Left cardiac atrium (tissue), 4 donors: ENCODE measurements around the gene GPR156. TPM values are rescaled to one million over a fixed set of nuclear protein-coding genes. Genes with fewer than 3 reads are reported as not detected.
A peak's percentile ranks its signal among the peaks of the same experiment; 100 is the strongest.
"Not testable (repeated sequence)": the region's sequence is repeated elsewhere in the genome, so short reads cannot be mapped to it uniquely, and the experiment has no call there.

Experiments
- ATAC-seq, 2 donors: fragments of 200-7000 bp; cut with Tn5 transposase; one replicate each; pipeline ENCODE4 v1.9.1; 2020; ENCODE audit warnings: mild to moderate bottlenecking in 2 of 2, moderate library complexity in 2 of 2
- DNase-seq: peaks from one replicate; pipeline ENCODE4 v3.0.0-alpha.2; 2020
- intact Hi-C, 2 donors: fragments of 100-400 bp; cut with DNase I; formaldehyde crosslinking; loops; one replicate each; pipeline versions ENCODE4 v1.14.1 to v1.15.1; 2022 to 2023
- total RNA-seq, 2 donors: library from RNA; stranded (reverse); fragmentation: NEBNext Ultra II Directional; extraction: Animal tissue kit (Norgen Biotek cat#: 25700); gene quantifications; one replicate each; pipeline ENCODE4 v1.2.1, GENCODE V29; 2021
- donor health status: DM: no; HTN: yes; CAD: no.
- donor health status: DM: no; HTN: yes; CAD: no; lungs with severe emphysema.
- donor health status: DM: yes; HTN: yes; CAD: no.
- donor health status: Dilated cardiomyopathy.

The GPR156 gene
- total RNA-seq, 2 donors from 2014 or later: 0.21 to 0.29 TPM

- ATAC-seq: peak in 1 of 2 donors; percentile 86
- intact Hi-C loops: no loop called here
- DNase-seq: no peak
These were observed 114.8 kb downstream of the GPR156 start for GRCh38 chr3:120170223-120170622.

- no peak for DNase-seq
- intact Hi-C loops: no loop called here
- ATAC-seq: no peak
These were observed 115.6 kb downstream of the GPR156 start for GRCh38 chr3:120169407-120169806.

- intact Hi-C loops: no loop called here
- no peak for DNase-seq
These were observed 116.4 kb downstream of the GPR156 start for GRCh38 chr3:120168611-120169010.

GRCh38 chr3:120168038-120168437, 117.0 kb downstream of the GPR156 start:
- intact Hi-C loops: no loop called here
- DNase-seq: no peak
- ATAC-seq: no peak

More at GRCh38 chr3:120168611-120169010, 116.4 kb downstream of the GPR156 start:
- ATAC-seq: no peak

GRCh38 chr3:120167488-120167887, 117.5 kb downstream of the GPR156 start:
- intact Hi-C loops: no loop called here
- DNase-seq (no peak), ATAC-seq (no peak)

- DNase-seq (no peak), ATAC-seq (no peak)
- intact Hi-C loops: no loop called here
These were observed 121.2 kb downstream of the GPR156 start for GRCh38 chr3:120163816-120164215.

- ATAC-seq (no peak), DNase-seq (no peak)
- intact Hi-C loops: no loop called here
These were observed 122.0 kb downstream of the GPR156 start for GRCh38 chr3:120163026-120163425.

- ATAC-seq (no peak), DNase-seq (no peak)
- intact Hi-C loops: no loop called here
These were observed 122.6 kb downstream of the GPR156 start for GRCh38 chr3:120162400-120162799.

- DNase-seq (no peak), ATAC-seq (no peak)
- intact Hi-C loops: no loop called here
These were observed 123.1 kb downstream of the GPR156 start for GRCh38 chr3:120161902-120162301.

GRCh38 chr3:120160050-120160449, 125.0 kb downstream of the GPR156 start:
- intact Hi-C loops: no loop called here
- peak; percentile 60 for DNase-seq
- ATAC-seq: peak; percentile 90 to 94

- intact Hi-C loops: no loop called here
- no peak for ATAC-seq
- no peak for DNase-seq
These were observed 127.3 kb downstream of the GPR156 start for GRCh38 chr3:120157681-120158080.

GRCh38 chr3:120157113-120157512, 127.9 kb downstream of the GPR156 start:
- no peak for ATAC-seq
- no peak for DNase-seq
- intact Hi-C loops: no loop called here

GRCh38 chr3:120156699-120157098, 128.3 kb downstream of the GPR156 start:
- DNase-seq (no peak), ATAC-seq (no peak)
- intact Hi-C loops: no loop called here

- intact Hi-C loops, DNase-seq, ATAC-seq: not testable (repeated sequence)
These were observed 129.3 kb downstream of the GPR156 start for GRCh38 chr3:120155694-120156093.

- DNase-seq: no peak
- no peak for ATAC-seq
- intact Hi-C loops: no loop called here
These were observed 129.9 kb downstream of the GPR156 start for GRCh38 chr3:120155108-120155507.

- intact Hi-C loops: no loop called here
- DNase-seq: no peak
- peak in 1 of 2 donors; percentile 87 for ATAC-seq
These were observed 131.7 kb downstream of the GPR156 start for GRCh38 chr3:120153294-120153693.

GRCh38 chr3:120151791-120152190, 133.2 kb downstream of the GPR156 start:
- intact Hi-C loops: no loop called here
- ATAC-seq: no peak
- no peak for DNase-seq

- DNase-seq (no peak), ATAC-seq (no peak)
- intact Hi-C loops: no loop called here
These were observed 136.7 kb downstream of the GPR156 start for GRCh38 chr3:120148187-120148949.

- no peak for ATAC-seq
- intact Hi-C loops: no loop called here
- no peak for DNase-seq
These were observed 137.8 kb downstream of the GPR156 start for GRCh38 chr3:120147072-120147871.

- intact Hi-C loops: no loop called here
- DNase-seq (no peak), ATAC-seq (peak; percentile 12 to 88)
These were observed 139.3 kb downstream of the GPR156 start for GRCh38 chr3:120145542-120146285.
